Measurements from ENCODE around the gene SREBF1.

The SREBF1 gene

DNA sequence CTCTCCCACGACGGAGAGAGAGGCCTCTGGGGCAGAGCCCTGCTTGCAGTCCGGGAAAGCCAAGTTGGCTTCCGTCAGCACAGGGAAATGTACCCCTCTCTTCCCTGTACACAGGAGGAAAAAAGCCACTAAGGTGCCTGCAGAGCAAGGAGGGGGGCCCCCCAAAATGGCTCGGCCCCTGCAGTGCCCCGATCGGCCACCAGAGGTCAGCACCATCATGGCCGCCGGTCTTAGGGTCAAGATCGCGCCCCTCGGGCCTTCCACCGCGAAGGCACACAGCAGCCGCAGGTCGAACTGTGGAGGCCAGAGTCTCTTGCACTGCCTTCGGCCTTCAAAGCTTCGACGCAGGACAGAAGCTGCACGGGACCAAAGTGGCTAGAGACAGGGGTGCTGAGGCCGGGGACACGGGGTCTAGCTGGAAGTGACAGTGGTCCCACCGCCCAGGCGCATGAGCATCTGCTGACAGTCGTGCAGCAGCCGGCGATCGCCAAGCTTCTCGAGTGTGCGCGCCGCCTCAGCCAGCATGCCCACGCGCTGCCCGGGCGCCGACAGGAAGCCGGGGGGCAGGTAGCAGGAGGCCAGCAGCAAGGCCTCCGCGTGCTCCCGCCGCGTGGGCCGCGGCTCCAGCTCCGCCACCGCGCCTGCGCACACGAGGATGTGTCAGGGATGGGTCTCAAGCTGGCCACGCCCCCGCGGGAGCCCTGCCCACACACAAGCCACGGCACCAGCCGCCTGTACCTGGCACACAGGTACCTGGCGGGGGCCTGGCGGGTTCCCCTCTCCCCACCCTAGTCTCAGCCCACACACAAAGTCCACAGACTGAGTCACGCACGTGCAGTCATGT lies 24.4 kb downstream of the SREBF1 start:
- DNase-seq (ENCODE audit: low read depth, low spot score), result peak; percentile 63
- TF ChIP-seq, protein P1, sequence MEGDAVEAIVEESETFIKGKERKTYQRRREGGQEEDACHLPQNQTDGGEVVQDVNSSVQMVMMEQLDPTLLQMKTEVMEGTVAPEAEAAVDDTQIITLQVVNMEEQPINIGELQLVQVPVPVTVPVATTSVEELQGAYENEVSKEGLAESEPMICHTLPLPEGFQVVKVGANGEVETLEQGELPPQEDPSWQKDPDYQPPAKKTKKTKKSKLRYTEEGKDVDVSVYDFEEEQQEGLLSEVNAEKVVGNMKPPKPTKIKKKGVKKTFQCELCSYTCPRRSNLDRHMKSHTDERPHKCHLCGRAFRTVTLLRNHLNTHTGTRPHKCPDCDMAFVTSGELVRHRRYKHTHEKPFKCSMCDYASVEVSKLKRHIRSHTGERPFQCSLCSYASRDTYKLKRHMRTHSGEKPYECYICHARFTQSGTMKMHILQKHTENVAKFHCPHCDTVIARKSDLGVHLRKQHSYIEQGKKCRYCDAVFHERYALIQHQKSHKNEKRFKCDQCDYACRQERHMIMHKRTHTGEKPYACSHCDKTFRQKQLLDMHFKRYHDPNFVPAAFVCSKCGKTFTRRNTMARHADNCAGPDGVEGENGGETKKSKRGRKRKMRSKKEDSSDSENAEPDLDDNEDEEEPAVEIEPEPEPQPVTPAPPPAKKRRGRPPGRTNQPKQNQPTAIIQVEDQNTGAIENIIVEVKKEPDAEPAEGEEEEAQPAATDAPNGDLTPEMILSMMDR (IDR thresholded peaks at IDR 0.05; ENCODE audit: low read depth, low read length), result peak; percentile 98
- H3K4me3 ChIP-seq (ENCODE audit: low read depth, low read length), result no peak overlapping the region
- in situ Hi-C loops (cut with HindIII; ENCODE audit: low sequenced_read_pairs), result no loop called here

DNA sequence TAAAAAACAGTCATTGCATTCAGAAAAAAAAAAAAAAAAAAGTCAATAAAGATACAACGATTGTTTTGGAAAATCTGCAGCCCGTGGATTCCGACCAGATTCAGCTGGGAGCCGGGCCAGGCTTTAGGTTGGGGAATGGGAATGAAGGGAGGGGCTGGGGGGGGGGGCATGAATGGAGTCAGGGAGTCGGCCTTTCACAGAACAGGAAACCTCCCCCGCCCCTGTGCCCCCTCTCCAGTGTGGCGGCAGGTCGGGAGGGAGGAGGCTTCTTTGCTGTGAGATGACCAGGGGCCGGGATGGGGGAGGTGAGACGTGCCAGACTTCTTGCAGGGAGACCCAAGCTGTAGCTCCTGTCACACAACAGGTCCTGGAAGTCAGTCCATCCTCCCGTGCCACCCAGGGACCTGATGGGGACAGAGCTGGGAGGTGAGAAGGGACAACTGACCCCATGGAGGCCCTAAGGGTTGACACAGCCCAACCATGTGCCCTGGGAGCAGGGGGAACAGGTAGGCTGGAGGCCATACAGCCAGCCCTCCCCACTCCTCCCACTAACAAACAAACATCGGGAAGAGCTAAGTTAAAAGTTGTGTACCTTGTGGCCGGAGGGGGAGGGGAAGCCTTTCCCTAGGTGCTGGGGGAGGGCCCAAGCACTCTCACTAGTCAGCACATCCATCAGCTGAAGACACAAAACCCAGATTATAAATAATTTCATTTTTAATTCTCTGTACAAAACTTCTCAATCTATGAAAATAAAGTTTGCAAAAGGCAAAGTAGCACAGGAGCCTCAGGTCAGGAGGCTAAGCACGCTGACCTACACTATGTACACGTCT lies 25.2 kb downstream of the SREBF1 start:
- DNase-seq (ENCODE audit: low read depth, low spot score), result peak; percentile 30
- no peak overlapping the region for H3K4me3 ChIP-seq (ENCODE audit: low read depth, low read length)
- in situ Hi-C loops (cut with HindIII; ENCODE audit: low sequenced_read_pairs), result no loop called here
- TF ChIP-seq, protein P1 (IDR thresholded peaks at IDR 0.05; ENCODE audit: low read depth, low read length), result no peak

DNA sequence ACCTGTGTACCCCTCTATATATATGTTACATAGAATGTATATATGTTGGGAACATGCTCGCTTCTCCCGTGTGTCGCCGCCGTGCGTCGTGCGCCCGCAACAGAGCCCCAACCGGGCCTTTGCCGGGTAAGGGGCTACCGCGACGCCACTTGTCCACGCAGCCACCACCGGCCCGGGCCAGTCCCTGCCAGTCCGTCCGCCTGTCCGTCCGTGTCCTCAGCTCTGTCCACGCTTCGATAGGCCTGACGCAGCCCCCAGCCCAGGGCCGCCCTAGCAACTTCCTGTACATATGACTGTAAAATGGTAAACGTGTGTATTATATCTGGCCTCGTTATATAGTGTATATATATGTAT lies 25.9 kb downstream of the SREBF1 start:
- TF ChIP-seq, protein P1 (IDR thresholded peaks at IDR 0.05; ENCODE audit: low read depth, low read length), result no peak
- no peak overlapping the region for H3K4me3 ChIP-seq (ENCODE audit: low read depth, low read length)
- in situ Hi-C loops (cut with HindIII; ENCODE audit: low sequenced_read_pairs), result no loop called here
- no peak for DNase-seq (ENCODE audit: low read depth, low spot score)

DNA sequence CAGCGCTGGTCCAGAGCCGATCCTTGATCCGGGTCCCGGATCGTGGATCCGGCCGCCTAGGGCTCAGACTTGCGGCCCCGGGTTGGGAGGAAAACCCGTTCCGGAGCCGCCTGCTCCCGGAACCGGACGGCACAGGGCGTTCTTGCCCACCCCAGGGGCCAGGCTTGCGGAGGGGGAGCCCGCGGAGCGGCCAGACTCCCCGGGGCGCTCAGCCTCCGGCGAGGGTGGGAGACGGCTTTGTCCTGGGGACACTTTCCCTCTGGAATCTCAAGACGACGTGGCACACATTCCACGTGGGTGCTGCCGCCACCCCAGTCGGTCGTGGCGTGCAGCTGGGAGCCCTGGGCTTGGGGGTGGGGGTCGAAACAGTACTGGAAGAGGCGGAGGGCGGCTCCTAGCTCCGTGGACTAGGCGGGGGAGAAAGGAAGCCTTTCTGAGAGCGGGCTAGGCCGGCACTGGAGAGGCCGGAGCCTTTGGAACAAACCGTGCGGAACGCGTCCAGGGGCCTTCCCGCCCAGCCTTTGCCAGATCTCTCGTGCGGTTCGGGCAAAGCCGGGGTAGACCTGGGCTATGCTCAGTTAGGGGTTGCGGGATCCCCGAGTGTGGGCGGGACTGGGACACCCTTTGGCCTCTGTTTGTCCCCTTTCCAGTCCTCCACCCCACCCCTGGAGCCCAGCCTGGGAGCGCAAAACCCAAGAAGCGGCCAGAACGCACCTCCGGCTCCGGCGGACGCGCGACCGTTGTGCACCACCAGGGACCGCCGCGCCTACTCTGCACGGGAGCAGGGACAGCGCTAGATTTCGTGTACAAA lies 26.5 kb downstream of the SREBF1 start:
- in situ Hi-C loops (cut with HindIII; ENCODE audit: low sequenced_read_pairs), result no loop called here
- no peak overlapping the region for H3K4me3 ChIP-seq (ENCODE audit: low read depth, low read length)
- TF ChIP-seq, protein P1 (IDR thresholded peaks at IDR 0.05; ENCODE audit: low read depth, low read length), result peak; percentile 4
- DNase-seq (ENCODE audit: low read depth, low spot score), result peak; percentile 41

DNA sequence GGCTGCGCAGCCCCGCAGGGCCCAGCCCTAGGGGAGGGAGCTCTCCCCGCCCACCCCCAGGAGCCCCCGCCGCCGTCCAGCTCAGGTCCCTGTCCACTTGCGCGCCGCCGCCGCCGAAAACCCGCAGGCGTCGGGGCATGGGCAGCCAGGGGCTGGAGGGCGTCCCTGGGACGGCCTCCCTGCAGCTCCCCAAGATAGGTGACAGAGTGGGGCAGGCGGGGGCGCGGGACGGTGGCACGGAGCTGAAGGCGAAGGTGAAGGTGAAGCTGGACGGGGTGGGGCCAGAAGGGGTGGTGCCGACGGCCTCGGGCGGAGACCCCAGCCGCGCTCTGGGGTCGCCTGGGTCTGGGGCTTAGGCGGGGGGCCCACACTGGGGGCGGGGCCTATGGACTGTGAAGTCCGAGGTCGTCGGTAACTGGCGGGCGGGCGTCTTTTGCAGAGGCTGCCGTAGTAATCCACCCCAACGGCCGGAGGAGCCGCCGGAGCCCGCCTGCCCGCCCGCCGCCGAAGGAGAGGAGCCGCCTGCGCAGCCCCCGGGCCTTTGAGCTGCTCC lies 27.2 kb downstream of the SREBF1 start:
- H3K4me3 ChIP-seq (ENCODE audit: low read depth, low read length), result no peak overlapping the region
- no peak for DNase-seq (ENCODE audit: low read depth, low spot score)
- TF ChIP-seq, protein P1 (IDR thresholded peaks at IDR 0.05; ENCODE audit: low read depth, low read length), result no peak
- in situ Hi-C loops (cut with HindIII; ENCODE audit: low sequenced_read_pairs), result no loop called here
